ENCODE data around the gene KCNJ5. TPM values are rescaled to one million over a fixed set of nuclear protein-coding genes. Genes with fewer than 3 reads are reported as not detected.

KCNJ5 gene
- total and polyA plus RNA-seq, 10 of the 15 experiments (the other 5 are each of a cell fraction or from before 2014, with no cell fraction given), result 0.03 TPM; not detected in 8

- 13% methylated on average over 12 of the region's 12 CpGs for WGBS (ENCODE audit: insufficient coverage, insufficient replicate concordance, low lambda C conversion rate, missing lambda C conversion rate)
- H3K79me2 ChIP-seq (ENCODE audit: control insufficient read depth, insufficient read depth, low read length), result no peaks in the 10 kb centered on the region
- ChIA-PET CTCF (interaction anchor here (1.1 to 9.2 kb wide), 2 partner anchors 22 to 48 kb away, joined by 5 to 74 read pairs; no protein-coding TSS in a partner anchor), RAD21 (ENCODE audit: unreplicated experiment) (interaction anchor here (1.1 kb wide), 1 partner anchor 77 kb away, joined by 3 read pairs; no protein-coding TSS in a partner anchor), POLR2A (no interaction called here), SMC1A (ENCODE audit: uncharacterized antibody, unreplicated experiment) (interaction anchor here (0.9 to 2.1 kb wide), 4 partner anchors 8 to 48 kb away, joined by 4 to 9 read pairs (median 5); no protein-coding TSS in a partner anchor)
- H3K27ac ChIP-seq (ENCODE audit: control insufficient read depth, insufficient read depth), result no peak overlapping the region
- no peak for TF ChIP-seq BCL3 (IDR thresholded peaks at IDR 0.05; ENCODE audit: borderline replicate concordance, insufficient read depth, low read depth, low read length, poor library complexity, severe bottlenecking)
- no peak for TF ChIP-seq YBX1 (IDR thresholded peaks at IDR 0.05)
- no peak for TF ChIP-seq ATF3 (IDR thresholded peaks at IDR 0.05; ENCODE audit: borderline replicate concordance, extremely low read depth, low read depth, low read length)
- no peak for TF ChIP-seq BCL11A (IDR thresholded peaks at IDR 0.05; ENCODE audit: low read depth, low read length)
- TF ChIP-seq DPF2 (IDR thresholded peaks at IDR 0.05), result no peak
- no peak for TF ChIP-seq ATF7 (IDR thresholded peaks at IDR 0.05; ENCODE audit: low read depth)
- no peak for TF ChIP-seq ATF2 (IDR thresholded peaks at IDR 0.05; ENCODE audit: low read length)
- TF ChIP-seq SUPT20H (IDR thresholded peaks at IDR 0.05; ENCODE audit: borderline replicate concordance, control insufficient read depth, low read depth, low read length), result no peak
- no peak for TF ChIP-seq RELA (IDR thresholded peaks at IDR 0.05; ENCODE audit: borderline replicate concordance, partially characterized antibody)
- TF ChIP-seq EGR1 (IDR thresholded peaks at IDR 0.05; ENCODE audit: borderline replicate concordance in 1 of 2, low read depth in 2 of 2, low read length in 2 of 2), result no peak
- no peak for TF ChIP-seq RAD21 (IDR thresholded peaks at IDR 0.05; ENCODE audit: insufficient read depth, low read depth, low read length)
- TF ChIP-seq ZBED1 (IDR thresholded peaks at IDR 0.05; ENCODE audit: borderline replicate concordance), result no peak
- no peak for TF ChIP-seq KDM1A (IDR thresholded peaks at IDR 0.05; ENCODE audit: borderline replicate concordance)
- no peak overlapping the region for H3K9ac ChIP-seq (ENCODE audit: control insufficient read depth, insufficient read depth, low read length)
- BruUV-seq (replicated peaks), result no TSS peak
- FAIRE-seq, result no peak
- peaks cover 0 to 11% of the 10 kb centered on the region in 2 experiments; a peak in 2 of 4 replicates for H3K27me3 ChIP-seq (replicated peaks in 1 of 2; ENCODE audit: control insufficient read depth in 2 of 2, insufficient read depth in 2 of 2, low read length in 1 of 2)
- in situ Hi-C loops (cut with MboI) (no loop called here), intact Hi-C loops (cut with micrococcal nuclease; ENCODE audit: unreplicated experiment) (no loop called here)
- no peaks in the 10 kb centered on the region for H3K4me1 ChIP-seq (ENCODE audit: control insufficient read depth, insufficient read depth, low read length)
- no peaks in the 10 kb centered on the region for H3K36me3 ChIP-seq (ENCODE audit: control insufficient read depth in 2 of 2, insufficient read depth in 2 of 2, low read length in 1 of 2)
- H3K9me3 ChIP-seq (replicated peaks; ENCODE audit: control insufficient read depth, insufficient read depth, low read length), result no peaks in the 10 kb centered on the region; the same call in 2 of the 3 replicates
- no peak overlapping the region for H3K4me3 ChIP-seq
- no peaks in the 10 kb centered on the region for H4K20me1 ChIP-seq (ENCODE audit: control insufficient read depth, insufficient read depth)
- no peak overlapping the region for H3K4me2 ChIP-seq (ENCODE audit: control insufficient read depth, insufficient read depth)
- no peak for DNase-seq (ENCODE audit: low read depth, low spot score)
- ATAC-seq, result no peak
- no peak overlapping the region for H2AFZ ChIP-seq (ENCODE audit: control insufficient read depth, low read depth, low read length)
These were observed 17.5 kb downstream of the KCNJ5 start for GRCh38 chr11:128908391-128909246.
